ENCODE data around the gene RFC4. TPM values are rescaled to one million over a fixed set of nuclear protein-coding genes. Genes with fewer than 3 reads are reported as not detected.
A peak's percentile ranks its signal among the peaks of the same experiment; 100 is the strongest.

The RFC4 gene
- total and polyA plus RNA-seq, 12 donors = 5.8 to 18.8 (median 8.1) TPM

DNA sequence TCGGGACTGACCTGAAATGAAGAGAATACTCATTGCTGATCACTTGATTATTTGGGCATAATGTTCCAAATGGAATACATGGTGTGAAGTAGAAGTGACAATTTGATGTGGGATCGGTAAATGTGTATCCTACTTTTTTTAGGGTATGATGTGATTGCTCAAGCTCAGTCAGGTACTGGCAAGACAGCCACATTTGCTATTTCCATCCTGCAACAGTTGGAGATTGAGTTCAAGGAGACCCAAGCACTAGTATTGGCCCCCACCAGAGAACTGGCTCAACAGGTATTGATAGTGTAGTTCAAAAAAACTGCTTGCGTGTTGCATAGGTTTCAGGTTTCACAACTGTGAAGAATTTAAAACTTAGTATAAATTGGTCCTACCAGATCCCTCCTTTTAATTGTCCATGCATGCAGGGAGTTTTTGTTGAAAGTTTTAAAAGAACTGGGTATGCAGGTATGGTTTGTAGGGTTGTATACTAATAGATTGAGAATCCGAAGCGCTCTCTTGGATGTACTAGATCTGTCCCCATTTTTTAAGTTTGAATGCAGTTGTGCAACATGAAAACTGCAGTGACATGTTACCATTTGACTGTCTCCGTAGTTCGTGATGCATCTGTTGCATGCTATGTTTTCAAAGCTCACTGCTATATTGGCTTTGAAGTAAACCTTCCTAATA, 21.3 kb downstream of the RFC4 start:
- Histone ChIP-seq H3K27me3 (no peaks in the 10 kb centered on the region), H3K9me3 (no peaks in the 10 kb centered on the region), H3K4me3 (peak overlapping the region; percentile 75 to 95 (median 90)), H3K36me3 (peaks cover 0 to 61% (median 56%) of the 10 kb centered on the region in 9 donors), H3K27ac (peak overlapping the region in 5 of 10 donors; percentile 98 to 99 (median 98)), H3K4me1 (peaks cover 3 to 56% (median 47%) of the 10 kb centered on the region in 9 donors)
- TF ChIP-seq, protein P1, sequence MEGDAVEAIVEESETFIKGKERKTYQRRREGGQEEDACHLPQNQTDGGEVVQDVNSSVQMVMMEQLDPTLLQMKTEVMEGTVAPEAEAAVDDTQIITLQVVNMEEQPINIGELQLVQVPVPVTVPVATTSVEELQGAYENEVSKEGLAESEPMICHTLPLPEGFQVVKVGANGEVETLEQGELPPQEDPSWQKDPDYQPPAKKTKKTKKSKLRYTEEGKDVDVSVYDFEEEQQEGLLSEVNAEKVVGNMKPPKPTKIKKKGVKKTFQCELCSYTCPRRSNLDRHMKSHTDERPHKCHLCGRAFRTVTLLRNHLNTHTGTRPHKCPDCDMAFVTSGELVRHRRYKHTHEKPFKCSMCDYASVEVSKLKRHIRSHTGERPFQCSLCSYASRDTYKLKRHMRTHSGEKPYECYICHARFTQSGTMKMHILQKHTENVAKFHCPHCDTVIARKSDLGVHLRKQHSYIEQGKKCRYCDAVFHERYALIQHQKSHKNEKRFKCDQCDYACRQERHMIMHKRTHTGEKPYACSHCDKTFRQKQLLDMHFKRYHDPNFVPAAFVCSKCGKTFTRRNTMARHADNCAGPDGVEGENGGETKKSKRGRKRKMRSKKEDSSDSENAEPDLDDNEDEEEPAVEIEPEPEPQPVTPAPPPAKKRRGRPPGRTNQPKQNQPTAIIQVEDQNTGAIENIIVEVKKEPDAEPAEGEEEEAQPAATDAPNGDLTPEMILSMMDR (IDR thresholded peaks at IDR 0.05) = no peak
- DNase-seq (no peak), ATAC-seq (no peak)
- WGBS, 2 donors = 6 to 11% methylated on average over 7 of the region's 7 CpGs
- intact Hi-C loops (cut with DNase I) = loop anchor here in 2 of 10 donors (5.0 kb wide), 2 partner anchors 213 to 218 kb away; partner anchors contain the start of genes DNAJB11 (in 1 of the 2) and TBCCD1 (in 1 of the 2)

DNA sequence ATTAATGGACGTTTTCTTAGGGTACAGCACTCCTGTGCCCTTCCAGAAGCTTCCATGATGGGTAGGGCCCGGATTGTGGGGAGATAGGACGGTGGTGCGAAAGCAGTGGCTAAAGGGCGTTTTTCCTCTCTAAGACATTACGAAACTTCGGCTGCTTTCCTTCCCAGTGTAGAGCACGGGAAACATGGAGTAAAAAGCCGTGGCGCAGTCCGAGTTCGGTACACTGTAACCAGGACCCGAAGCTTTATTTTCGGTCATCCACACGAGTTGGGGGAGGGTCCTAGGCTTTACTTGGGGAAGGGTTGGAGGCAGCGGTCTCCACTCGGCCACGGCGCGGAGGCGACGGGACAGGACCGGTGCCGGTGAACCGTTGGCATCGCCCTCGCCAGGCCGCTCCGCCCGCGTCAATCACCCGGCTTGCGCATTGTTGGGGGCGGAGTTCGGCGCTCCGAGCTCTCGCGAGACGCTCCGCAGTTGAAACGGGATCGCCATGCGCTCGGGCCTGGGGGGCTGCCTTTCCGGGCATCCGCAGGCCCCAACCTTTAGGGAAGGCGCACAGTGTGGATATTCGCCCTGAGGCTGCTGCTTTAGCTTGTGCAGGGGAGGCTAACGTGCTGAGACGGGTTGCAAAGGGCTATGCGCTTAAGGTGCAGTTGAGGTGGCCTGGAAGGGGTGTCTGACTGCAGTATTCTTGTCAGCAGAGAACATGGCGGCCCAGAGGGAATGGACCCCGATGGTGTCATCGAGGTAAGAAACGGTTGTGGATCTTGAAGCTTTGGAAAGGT, 22.4 kb downstream of the RFC4 start:
- Histone ChIP-seq H3K9me3 (no peaks in the 10 kb centered on the region), H3K4me3 (peak overlapping the region; percentile 75 to 95 (median 90)), H3K27ac (peak overlapping the region; percentile 98 to 100 (median 98)), H3K4me1 (peaks cover 3 to 55% (median 46%) of the 10 kb centered on the region in 9 donors), H3K27me3 (no peaks in the 10 kb centered on the region), H3K36me3 (peaks cover 0 to 51% (median 46%) of the 10 kb centered on the region in 9 donors)
- ATAC-seq (peak; percentile 90 to 96 (median 93)), DNase-seq (peak; percentile 88 to 90)
- WGBS, 2 donors = 0 to 1% methylated on average over 56 of the region's 56 CpGs
- TF ChIP-seq, protein P1 (IDR thresholded peaks at IDR 0.05) = no peak
- intact Hi-C loops (cut with DNase I) = loop anchor here in 3 of 10 donors (2.0 to 5.0 kb wide), 3 partner anchors 23 to 217 kb away; partner anchors contain the start of genes DNAJB11 (in 1 of the 3), RFC4 (in 1 of the 3) and TBCCD1 (in 1 of the 3)

DNA sequence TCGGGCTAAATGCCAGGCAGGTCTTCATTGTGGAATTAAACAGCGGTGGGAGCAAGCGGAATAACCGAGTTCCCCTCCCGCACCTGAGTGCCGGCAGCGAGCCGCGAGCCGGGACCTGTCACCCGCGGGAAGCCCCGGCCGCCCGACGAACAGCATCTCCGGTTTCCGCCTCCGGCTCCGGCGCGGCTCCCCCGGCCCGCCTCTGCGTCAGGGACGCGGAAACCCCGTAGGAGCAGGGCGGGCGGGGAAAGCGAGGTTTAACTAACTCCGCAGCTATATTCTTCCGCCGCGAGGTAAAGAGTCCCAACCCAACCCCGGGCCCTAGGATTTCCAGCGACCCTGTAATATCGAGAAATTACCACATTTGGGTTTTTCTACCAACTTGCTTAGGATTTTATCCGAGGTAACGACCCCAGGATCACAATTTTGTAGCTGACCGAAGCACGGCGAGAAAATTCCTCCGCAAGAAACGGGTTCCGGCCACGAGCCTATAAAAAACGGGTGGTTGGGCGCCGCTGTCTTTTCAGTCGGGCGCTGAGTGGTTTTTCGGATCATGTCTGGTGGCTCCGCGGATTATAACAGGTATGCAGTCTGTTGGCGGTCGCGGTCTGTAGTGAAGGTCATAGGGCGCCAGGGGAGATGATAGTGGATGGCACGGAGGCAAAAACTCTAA, 23.1 kb downstream of the RFC4 start, which contains the start of gene EIF4A2:
Gene EIF4A2, plus strand, starts transcription at position 520 of the 673 bp plus-strand sequence. Its CDS starts 34 bp downstream, at position 554.
- ATAC-seq (peak; percentile 85 to 95 (median 92)), DNase-seq (peak; percentile 90 to 91)
- Histone ChIP-seq H3K27ac (peak within 1 kb of the TSS; percentile 98 to 100 (median 98)), H3K4me1 (peaks cover 3 to 49% (median 39%) of the 10 kb centered on the region in 9 donors), H3K36me3 (peaks cover 0 to 43% (median 38%) of the 10 kb centered on the region in 9 donors), H3K27me3 (no peaks in the 10 kb centered on the region), H3K4me3 (peak within 1 kb of the TSS; percentile 75 to 95 (median 90)), H3K9me3 (no peaks in the 10 kb centered on the region)
- intact Hi-C loops (cut with DNase I) = loop anchor here in 3 of 10 donors (2.0 to 5.0 kb wide), 3 partner anchors 24 to 216 kb away; partner anchors contain the start of genes DNAJB11 (in 1 of the 3), RFC4 (in 1 of the 3) and TBCCD1 (in 1 of the 3)
- WGBS, 2 donors = 0% methylated on average over 60 of the region's 60 CpGs
- TF ChIP-seq, protein P1 (IDR thresholded peaks at IDR 0.05) = no peak
